SJCRH30 (cell line): ENCODE data around the gene CLIC6. TPM values are rescaled to one million over a fixed set of nuclear protein-coding genes. Genes with fewer than 3 reads are reported as not detected.
"Not testable (repeated sequence)": the region's sequence is repeated elsewhere in the genome, so short reads cannot be mapped to it uniquely, and the experiment has no call there.

ENCODE experiments used
- DNase-seq, 2 experiments: peaks; one replicate each; pipeline ENCODE4 v3.0.0-alpha.2; 2015 to 2020
- H3K27ac ChIP-seq: fragments of 250-450 bp; sonication (Bioruptor Pico); 2 replicates; pipeline ENCODE4 v1.5.1; 2020; ENCODE audit warnings: mild to moderate bottlenecking, moderate library complexity
- H3K27me3 ChIP-seq: fragments of 250-450 bp; sonication (Bioruptor Pico); 2 replicates; pipeline ENCODE4 v1.5.1; 2020; ENCODE audit warnings: mild to moderate bottlenecking, moderate library complexity
- H3K36me3 ChIP-seq: fragments of 250-450 bp; sonication (Bioruptor Pico); 2 replicates; pipeline ENCODE4 v1.5.1; 2020; ENCODE audit warnings: mild to moderate bottlenecking, moderate library complexity
- H3K4me1 ChIP-seq: fragments of 250-450 bp; sonication (Bioruptor Pico); 2 replicates; pipeline ENCODE4 v1.5.1; 2020; ENCODE audit warnings: mild to moderate bottlenecking, moderate library complexity
- H3K4me3 ChIP-seq: fragments of 250-450 bp; sonication (Bioruptor Pico); 2 replicates; pipeline ENCODE4 v1.5.1; 2020; ENCODE audit warnings: mild to moderate bottlenecking, moderate library complexity
- H3K9me3 ChIP-seq: fragments of 250-450 bp; sonication (Bioruptor Pico); replicated peaks from 2 replicates; pipeline ENCODE4 v1.5.1; 2020; ENCODE audit warnings: mild to moderate bottlenecking, moderate library complexity
- total RNA-seq: library from RNA; depleted of rRNA; stranded (reverse); fragments of >200 nt; shearing (Covaris generic); gene quantifications from 2 replicates; pipeline ENCODE4 v1.2.3, GENCODE V29; 2014

Gene CLIC6
- total RNA-seq, 1 experiment from 2014 or later, result not detected

GRCh38 chr21:34713621-34714020 lies 44.8 kb downstream of the CLIC6 start:
- H3K27ac ChIP-seq, result no peak overlapping the region
- H3K4me3 ChIP-seq, result no peak overlapping the region
- no peaks in the 10 kb centered on the region for H3K9me3 ChIP-seq
- peaks cover 11% of the 10 kb centered on the region; the same call in 1 of the 2 replicates for H3K4me1 ChIP-seq
- DNase-seq, result no peak
- H3K36me3 ChIP-seq, result no peaks in the 10 kb centered on the region
- no peaks in the 10 kb centered on the region for H3K27me3 ChIP-seq

GRCh38 chr21:34715518-34715917 lies 46.7 kb downstream of the CLIC6 start:
- Histone ChIP-seq H3K27me3 (no peaks in the 10 kb centered on the region), H3K9me3 (no peaks in the 10 kb centered on the region), H3K4me3 (no peak overlapping the region), H3K27ac (no peak overlapping the region), H3K4me1 (peaks cover 11% of the 10 kb centered on the region; the same call in 1 of the 2 replicates), H3K36me3 (no peaks in the 10 kb centered on the region)
- no peak for DNase-seq

- H3K27me3 ChIP-seq, result no peaks in the 10 kb centered on the region
Measured at GRCh38 chr21:34715985-34716596, 47.3 kb downstream of the CLIC6 start.

GRCh38 chr21:34718529-34718928 lies 49.7 kb downstream of the CLIC6 start:
- not testable (repeated sequence) for H3K36me3 ChIP-seq, H3K9me3 ChIP-seq, H3K27me3 ChIP-seq, H3K27ac ChIP-seq, H3K4me3 ChIP-seq, DNase-seq
- peaks cover 13% of the 10 kb centered on the region; the same call in 1 of the 2 replicates for H3K4me1 ChIP-seq

More at GRCh38 chr21:34715985-34716596, 47.3 kb downstream of the CLIC6 start:
- DNase-seq, result no peak
- Histone ChIP-seq H3K4me1 (peaks cover 11% of the 10 kb centered on the region; the same call in 1 of the 2 replicates), H3K4me3 (no peak overlapping the region), H3K36me3 (no peaks in the 10 kb centered on the region), H3K9me3 (no peaks in the 10 kb centered on the region), H3K27ac (no peak overlapping the region)

- H3K27ac ChIP-seq, result no peak overlapping the region
- H3K36me3 ChIP-seq, result no peaks in the 10 kb centered on the region
- H3K4me3 ChIP-seq, result no peak overlapping the region
- peak in 1 of 2 experiments; percentile 44 for DNase-seq
- H3K4me1 ChIP-seq, result peaks cover 12% of the 10 kb centered on the region
- H3K9me3 ChIP-seq, result no peaks in the 10 kb centered on the region
- H3K27me3 ChIP-seq, result no peaks in the 10 kb centered on the region
Measured at GRCh38 chr21:34722684-34723300, 54.0 kb downstream of the CLIC6 start.

- H3K27ac ChIP-seq, result no peak overlapping the region
- H3K9me3 ChIP-seq, result no peaks in the 10 kb centered on the region
- no peaks in the 10 kb centered on the region for H3K36me3 ChIP-seq
Measured at GRCh38 chr21:34724131-34724856, 55.5 kb downstream of the CLIC6 start.

GRCh38 chr21:34724857-34725195 lies 56.0 kb downstream of the CLIC6 start:
- H3K4me1 ChIP-seq, result peaks cover 8% of the 10 kb centered on the region
- no peak overlapping the region for H3K4me3 ChIP-seq
- no peaks in the 10 kb centered on the region for H3K9me3 ChIP-seq
- no peaks in the 10 kb centered on the region for H3K27me3 ChIP-seq
- no peak for DNase-seq
- H3K27ac ChIP-seq, result no peak overlapping the region
- no peaks in the 10 kb centered on the region for H3K36me3 ChIP-seq

More at GRCh38 chr21:34724131-34724856, 55.5 kb downstream of the CLIC6 start:
- H3K27me3 ChIP-seq, result no peaks in the 10 kb centered on the region
- no peak for DNase-seq
- H3K4me1 ChIP-seq, result peaks cover 8% of the 10 kb centered on the region
- H3K4me3 ChIP-seq, result no peak overlapping the region

GRCh38 chr21:34726627-34727337 lies 58.0 kb downstream of the CLIC6 start:
- H3K27me3 ChIP-seq, result no peaks in the 10 kb centered on the region
- H3K4me1 ChIP-seq, result peaks cover 8% of the 10 kb centered on the region
- no peak overlapping the region for H3K27ac ChIP-seq
- no peaks in the 10 kb centered on the region for H3K36me3 ChIP-seq
- DNase-seq, result peak; percentile 35 to 51
- no peak overlapping the region for H3K4me3 ChIP-seq
- no peaks in the 10 kb centered on the region for H3K9me3 ChIP-seq

- Histone ChIP-seq H3K9me3 (no peaks in the 10 kb centered on the region), H3K27ac (no peak overlapping the region), H3K36me3 (no peaks in the 10 kb centered on the region), H3K4me3 (no peak overlapping the region), H3K4me1 (peaks cover 6% of the 10 kb centered on the region), H3K27me3 (no peaks in the 10 kb centered on the region)
- DNase-seq, result no peak
Measured at GRCh38 chr21:34728479-34728878, 59.7 kb downstream of the CLIC6 start.

- no peaks in the 10 kb centered on the region for H3K9me3 ChIP-seq
- no peak overlapping the region for H3K4me3 ChIP-seq
- H3K27ac ChIP-seq, result no peak overlapping the region
- no peak for DNase-seq
- no peaks in the 10 kb centered on the region for H3K27me3 ChIP-seq
- peaks cover 6% of the 10 kb centered on the region for H3K4me1 ChIP-seq
- H3K36me3 ChIP-seq, result no peaks in the 10 kb centered on the region
Measured at GRCh38 chr21:34730194-34730593, 61.4 kb downstream of the CLIC6 start.

GRCh38 chr21:34730756-34731445 lies 62.1 kb downstream of the CLIC6 start:
- no peaks in the 10 kb centered on the region for H3K27me3 ChIP-seq
- H3K4me3 ChIP-seq, result no peak overlapping the region
- no peaks in the 10 kb centered on the region for H3K36me3 ChIP-seq
- H3K4me1 ChIP-seq, result peaks cover 6% of the 10 kb centered on the region
- no peaks in the 10 kb centered on the region for H3K9me3 ChIP-seq
- H3K27ac ChIP-seq, result no peak overlapping the region
- DNase-seq, result no peak

GRCh38 chr21:34732388-34732821 lies 63.6 kb downstream of the CLIC6 start:
- Histone ChIP-seq H3K27me3 (no peaks in the 10 kb centered on the region), H3K36me3 (no peaks in the 10 kb centered on the region)
- DNase-seq, result no peak

GRCh38 chr21:34733852-34734251 lies 65.1 kb downstream of the CLIC6 start:
- H3K27me3 ChIP-seq, result no peaks in the 10 kb centered on the region
- H3K27ac ChIP-seq, result no peak overlapping the region
- no peak overlapping the region for H3K4me3 ChIP-seq
- no peak for DNase-seq
- no peaks in the 10 kb centered on the region for H3K36me3 ChIP-seq
- peaks cover 6% of the 10 kb centered on the region; the same call in 1 of the 2 replicates for H3K4me1 ChIP-seq
- H3K9me3 ChIP-seq, result no peaks in the 10 kb centered on the region

More at GRCh38 chr21:34732388-34732821, 63.6 kb downstream of the CLIC6 start:
- H3K9me3 ChIP-seq, result no peaks in the 10 kb centered on the region
- no peak overlapping the region for H3K27ac ChIP-seq
- H3K4me1 ChIP-seq, result peaks cover 6% of the 10 kb centered on the region; the same call in 1 of the 2 replicates
- no peak overlapping the region for H3K4me3 ChIP-seq

- no peak overlapping the region for H3K27ac ChIP-seq
- no peak for DNase-seq
- H3K4me3 ChIP-seq, result no peak overlapping the region
- no peaks in the 10 kb centered on the region for H3K36me3 ChIP-seq
- no peaks in the 10 kb centered on the region for H3K27me3 ChIP-seq
- peaks cover 6% of the 10 kb centered on the region; the same call in 1 of the 2 replicates for H3K4me1 ChIP-seq
- no peaks in the 10 kb centered on the region for H3K9me3 ChIP-seq
Measured at GRCh38 chr21:34734696-34735095, 65.9 kb downstream of the CLIC6 start.
